HepG2 (cell line): ENCODE data around the gene C11orf24. TPM values are rescaled to one million over a fixed set of nuclear protein-coding genes. Genes with fewer than 3 reads are reported as not detected.

ENCODE experiments used
- BHLHE40 ChIP-seq: IDR thresholded peaks from 2 replicates; pipeline ENCODE4 v1.6.1; 2011; ENCODE audit warnings: low read length, improper control_type of control experiment
- ELF3 ChIP-seq: IDR thresholded peaks from 2 replicates; pipeline ENCODE4 v1.6.1; 2016; ENCODE audit warnings: missing genetic modification reagents, missing compliant biosample characterization
- GLMP ChIP-seq: sonication (generic); formaldehyde crosslinking; IDR thresholded peaks from 2 replicates; pipeline ENCODE4 v1.9.0; 2021; ENCODE audit warnings: missing genetic modification reagents, mild to moderate bottlenecking, borderline replicate concordance
- POLR2AphosphoS5 ChIP-seq: IDR thresholded peaks from 2 replicates; pipeline ENCODE4 v1.6.1; 2012; ENCODE audit warnings: low read depth, low read length
- SIN3A ChIP-seq: IDR thresholded peaks from 2 replicates; pipeline ENCODE4 v1.6.1; 2011; ENCODE audit warnings: low read depth, mild to moderate bottlenecking, control low read depth, low read length, borderline replicate concordance
- SSRP1 ChIP-seq: IDR thresholded peaks from 2 replicates; pipeline ENCODE4 v1.6.1; 2016; ENCODE audit warnings: control low read depth
- TSC22D2 ChIP-seq: sonication (generic); formaldehyde crosslinking; IDR thresholded peaks from 2 replicates; pipeline ENCODE4 v1.5.1; 2020; ENCODE audit warnings: missing genetic modification reagents, mild to moderate bottlenecking, borderline replicate concordance
- ZBTB14 ChIP-seq: sonication (generic); formaldehyde crosslinking; IDR thresholded peaks from 2 replicates; pipeline ENCODE4 v1.4.0; 2020; ENCODE audit warnings: missing genetic modification reagents
- ZBTB38 ChIP-seq: sonication (generic); formaldehyde crosslinking; IDR thresholded peaks from 2 replicates; pipeline ENCODE4 v1.5.1; 2020; ENCODE audit warnings: mild to moderate bottlenecking, missing genetic modification reagents
- ZFX ChIP-seq: sonication (generic); formaldehyde crosslinking; IDR thresholded peaks from 2 replicates; pipeline ENCODE4 v1.4.0; 2020; ENCODE audit warnings: mild to moderate bottlenecking, low read depth, missing genetic modification reagents, moderate library complexity
- ZNF296 ChIP-seq: sonication (generic); formaldehyde crosslinking; conservative IDR thresholded peaks from 2 replicates; pipeline ENCODE4 v1.5.0; 2020; ENCODE audit warnings: mild to moderate bottlenecking, missing genetic modification reagents
- ZNF354B ChIP-seq: sonication (generic); formaldehyde crosslinking; IDR thresholded peaks from 2 replicates; pipeline ENCODE4 v1.8.0; 2022; ENCODE audit warnings: mild to moderate bottlenecking, missing genetic modification reagents
- ZNF496 ChIP-seq: sonication (generic); formaldehyde crosslinking; IDR thresholded peaks from 2 replicates; pipeline ENCODE4 v1.8.1; 2023; ENCODE audit warnings: mild to moderate bottlenecking, moderate library complexity, missing genetic modification reagents; ENCODE audit not compliant: insufficient replicate concordance
- ZNF709 ChIP-seq: sonication (generic); formaldehyde crosslinking; IDR thresholded peaks from 2 replicates; pipeline ENCODE4 v1.5.0; 2020; ENCODE audit warnings: mild to moderate bottlenecking, missing genetic modification reagents
- ZNF720 ChIP-seq: sonication (generic); formaldehyde crosslinking; IDR thresholded peaks from 2 replicates; pipeline ENCODE4 v1.4.0; 2020; ENCODE audit warnings: missing genetic modification reagents
- ZSCAN5A ChIP-seq: sonication (generic); formaldehyde crosslinking; IDR thresholded peaks from 2 replicates; pipeline ENCODE4 v1.8.0; 2022; ENCODE audit warnings: mild to moderate bottlenecking, missing genetic modification reagents, borderline replicate concordance
- polyA plus RNA-seq, 8 experiments: library from polyadenylated mRNA; depleted of rRNA in 3 of 8; stranded (reverse) in 7 of 8; unstranded in 1 of 8; fragments of >200 nt; fragmentation: Illumina TruSeq in 4 of 8; extraction: Trizol in 4 of 8; gene quantifications; 2 replicates each; pipeline versions ENCODE4 v1.2.1 to v1.2.3, GENCODE V29; 2011 to 2016; ENCODE audit warnings: low read depth in 4 of 8, missing spikeins in 1 of 8, mixed read lengths in 1 of 8; ENCODE audit not compliant: insufficient read depth in 1 of 8
- total RNA-seq, 5 experiments: library from RNA; depleted of rRNA; stranded (reverse); fragments of >200 nt; fragmentation: Illumina TruSeq; extraction: Trizol; gene quantifications; 2 replicates each; pipeline ENCODE4 v1.2.3, GENCODE V29; 2016; ENCODE audit warnings: low read depth in 1 of 5

Gene C11orf24
- total and polyA plus RNA-seq, 2 of the 13 experiments (the other 11 are each of a cell fraction or from before 2014, with no cell fraction given) = 52.9 to 55.5 TPM

GRCh38 chr11:68261749-68262543 is 9.8 kb downstream of the C11orf24 start (continued):
- TF ChIP-seq GLMP (CRISPR knock-in tag) (no peak), ZNF354B (CRISPR knock-in tag) (0 out of 2 replicates have a peak, but pooled peaks have one; percentile 28), TSC22D2 (no peak), ZNF496 (CRISPR knock-in tag) (no peak), ZNF720 (no peak), ZBTB38 (CRISPR knock-in tag) (peak; percentile 65; the same call in 1 of the 2 replicates), ELF3 (CRISPR knock-in tag) (no peak), ZNF709 (no peak), SSRP1 (CRISPR knock-in tag) (no peak), ZBTB14 (CRISPR knock-in tag) (no peak), SIN3A (no peak), ZSCAN5A (CRISPR knock-in tag) (0 out of 2 replicates have a peak, but pooled peaks have one; percentile 34), POLR2AphosphoS5 (peak; percentile 46; the same call in 1 of the 2 replicates), ZFX (CRISPR knock-in tag) (no peak), BHLHE40 (no peak), ZNF296 (CRISPR knock-in tag) (no peak)
